Measurements from ENCODE around the gene EMP3.

GRCh38 chr19:48329167-48329891 lies 4.0 kb downstream of the EMP3 start:
- TF ChIP-seq, protein P1, sequence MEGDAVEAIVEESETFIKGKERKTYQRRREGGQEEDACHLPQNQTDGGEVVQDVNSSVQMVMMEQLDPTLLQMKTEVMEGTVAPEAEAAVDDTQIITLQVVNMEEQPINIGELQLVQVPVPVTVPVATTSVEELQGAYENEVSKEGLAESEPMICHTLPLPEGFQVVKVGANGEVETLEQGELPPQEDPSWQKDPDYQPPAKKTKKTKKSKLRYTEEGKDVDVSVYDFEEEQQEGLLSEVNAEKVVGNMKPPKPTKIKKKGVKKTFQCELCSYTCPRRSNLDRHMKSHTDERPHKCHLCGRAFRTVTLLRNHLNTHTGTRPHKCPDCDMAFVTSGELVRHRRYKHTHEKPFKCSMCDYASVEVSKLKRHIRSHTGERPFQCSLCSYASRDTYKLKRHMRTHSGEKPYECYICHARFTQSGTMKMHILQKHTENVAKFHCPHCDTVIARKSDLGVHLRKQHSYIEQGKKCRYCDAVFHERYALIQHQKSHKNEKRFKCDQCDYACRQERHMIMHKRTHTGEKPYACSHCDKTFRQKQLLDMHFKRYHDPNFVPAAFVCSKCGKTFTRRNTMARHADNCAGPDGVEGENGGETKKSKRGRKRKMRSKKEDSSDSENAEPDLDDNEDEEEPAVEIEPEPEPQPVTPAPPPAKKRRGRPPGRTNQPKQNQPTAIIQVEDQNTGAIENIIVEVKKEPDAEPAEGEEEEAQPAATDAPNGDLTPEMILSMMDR (IDR thresholded peaks at IDR 0.05) = no peak
- TF ChIP-seq POLR2A (IDR thresholded peaks at IDR 0.05) = no peak

All from heart left ventricle (tissue), 13 donors.